HepG2 (cell line): ENCODE results near the gene SKIC2. TPM values are rescaled to one million over a fixed set of nuclear protein-coding genes. Genes with fewer than 3 reads are reported as not detected.
A peak's percentile ranks its signal among the peaks of the same experiment; 100 is the strongest.

Experiments
- CC2D1A ChIP-seq: sonication (generic); formaldehyde crosslinking; IDR thresholded peaks from 2 replicates; pipeline ENCODE4 v1.8.1; 2023; ENCODE audit warnings: mild to moderate bottlenecking, missing genetic modification reagents
- FOXK1 ChIP-seq: sonication (generic); formaldehyde crosslinking; IDR thresholded peaks from 2 replicates; pipeline ENCODE4 v1.4.0; 2020; ENCODE audit warnings: low read depth, missing genetic modification reagents, borderline replicate concordance
- MEF2D ChIP-seq: sonication (generic); formaldehyde crosslinking; IDR thresholded peaks from 2 replicates; pipeline ENCODE4 v1.5.1; 2020; ENCODE audit warnings: mild to moderate bottlenecking, missing genetic modification reagents
- PHB2 ChIP-seq: fragments of 450-650 bp; IDR thresholded peaks from 2 replicates; pipeline ENCODE4 v1.6.1; 2018; ENCODE audit not compliant: partially characterized antibody
- SALL2 ChIP-seq: sonication (generic); formaldehyde crosslinking; IDR thresholded peaks from 2 replicates; pipeline ENCODE4 v1.8.1; 2023; ENCODE audit warnings: mild to moderate bottlenecking, missing genetic modification reagents, inconsistent platforms
- SMAD1 ChIP-seq: sonication (generic); formaldehyde crosslinking; IDR thresholded peaks from 2 replicates; pipeline ENCODE4 v1.4.0; 2020; ENCODE audit warnings: missing genetic modification reagents, low read depth, mild to moderate bottlenecking, borderline replicate concordance
- THAP11 ChIP-seq: IDR thresholded peaks from 2 replicates; pipeline ENCODE4 v1.6.1; 2016; ENCODE audit warnings: missing biosample characterization, missing genetic modification reagents
- TP53 ChIP-seq: sonication (generic); formaldehyde crosslinking; conservative IDR thresholded peaks from 2 replicates; pipeline ENCODE4 v1.4.0; 2020; ENCODE audit warnings: missing genetic modification reagents
- ZKSCAN1 ChIP-seq: fragments of 150-350 bp; IDR thresholded peaks from 2 replicates; pipeline ENCODE4 v1.6.1; 2014; ENCODE audit warnings: low read length
- ZNF143 ChIP-seq: sonication (generic); formaldehyde crosslinking; IDR thresholded peaks from 2 replicates; pipeline ENCODE4 v1.4.0; 2020; ENCODE audit warnings: missing genetic modification reagents
- ZNF546 ChIP-seq: sonication (generic); formaldehyde crosslinking; conservative IDR thresholded peaks from 2 replicates; pipeline ENCODE4 v1.8.1; 2023; ENCODE audit warnings: mild to moderate bottlenecking, missing genetic modification reagents
- ZNF761 ChIP-seq: sonication (generic); formaldehyde crosslinking; conservative IDR thresholded peaks from 2 replicates; pipeline ENCODE4 v1.4.0; 2020; ENCODE audit warnings: mild to moderate bottlenecking, missing genetic modification reagents
- polyA plus RNA-seq, 8 experiments: library from polyadenylated mRNA; depleted of rRNA in 3 of 8; stranded (reverse) in 7 of 8; unstranded in 1 of 8; fragments of >200 nt; fragmentation: Illumina TruSeq in 4 of 8; extraction: Trizol in 4 of 8; gene quantifications; 2 replicates each; pipeline versions ENCODE4 v1.2.1 to v1.2.3, GENCODE V29; 2011 to 2016; ENCODE audit warnings: low read depth in 4 of 8, missing spikeins in 1 of 8, mixed read lengths in 1 of 8; ENCODE audit not compliant: insufficient read depth in 1 of 8
- total RNA-seq, 5 experiments: library from RNA; depleted of rRNA; stranded (reverse); fragments of >200 nt; fragmentation: Illumina TruSeq; extraction: Trizol; gene quantifications; 2 replicates each; pipeline ENCODE4 v1.2.3, GENCODE V29; 2016; ENCODE audit warnings: low read depth in 1 of 5
- TF ChIP-seq, protein P1 (sequence below): sonication (generic); formaldehyde crosslinking; IDR thresholded peaks from 2 replicates; pipeline ENCODE4 v1.4.0; 2020; ENCODE audit warnings: missing genetic modification reagents
- TF ChIP-seq, protein P2 (sequence below): sonication (generic); formaldehyde crosslinking; IDR thresholded peaks from 2 replicates; pipeline ENCODE4 v1.9.0; 2021; ENCODE audit warnings: missing genetic modification reagents, borderline replicate concordance
- TF ChIP-seq, protein P3 (sequence below): sonication (generic); formaldehyde crosslinking; IDR thresholded peaks from 2 replicates; pipeline ENCODE4 v1.4.0; 2020; ENCODE audit warnings: missing genetic modification reagents
- TF ChIP-seq, protein P4 (sequence below): sonication (generic); formaldehyde crosslinking; IDR thresholded peaks from 2 replicates; pipeline ENCODE4 v1.8.0; 2022; ENCODE audit warnings: missing genetic modification reagents, mild to moderate bottlenecking, inconsistent platforms, borderline replicate concordance

SKIC2 gene
- total and polyA plus RNA-seq, 2 of the 13 experiments (the other 11 are each of a cell fraction or from before 2014, with no cell fraction given): 67.1 to 68.4 TPM

DNA sequence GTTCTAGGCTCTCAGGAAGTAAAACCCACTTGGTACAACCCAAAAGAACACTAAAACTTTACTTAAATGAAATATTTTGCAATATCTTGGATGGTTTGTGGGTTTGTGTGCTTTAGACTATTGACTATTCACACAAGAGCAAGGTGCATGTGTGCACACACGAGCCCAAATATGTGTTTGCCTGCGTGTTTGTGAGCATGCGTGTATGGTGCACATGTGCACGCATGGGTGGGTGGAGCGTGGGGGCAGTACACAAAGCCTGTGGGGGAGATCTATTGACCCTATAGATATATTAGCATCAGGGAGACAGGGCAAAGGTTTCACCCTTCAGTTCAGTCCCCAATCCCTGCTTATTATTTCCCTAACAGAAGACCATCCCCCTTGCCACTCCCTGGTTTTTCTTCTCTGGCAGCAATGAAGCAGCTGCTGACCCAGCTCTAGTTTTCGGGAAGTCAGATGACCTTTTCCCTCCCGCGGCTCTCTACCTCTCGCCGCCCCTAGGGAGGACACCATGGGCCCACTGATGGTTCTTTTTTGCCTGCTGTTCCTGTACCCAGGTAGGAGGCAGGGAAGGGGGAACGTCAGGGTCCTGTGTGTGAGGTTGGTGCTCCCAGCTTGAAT lies 31.6 kb upstream of the SKIC2 start, which contains the start of gene C2 (continued):
- TF ChIP-seq, protein P1, sequence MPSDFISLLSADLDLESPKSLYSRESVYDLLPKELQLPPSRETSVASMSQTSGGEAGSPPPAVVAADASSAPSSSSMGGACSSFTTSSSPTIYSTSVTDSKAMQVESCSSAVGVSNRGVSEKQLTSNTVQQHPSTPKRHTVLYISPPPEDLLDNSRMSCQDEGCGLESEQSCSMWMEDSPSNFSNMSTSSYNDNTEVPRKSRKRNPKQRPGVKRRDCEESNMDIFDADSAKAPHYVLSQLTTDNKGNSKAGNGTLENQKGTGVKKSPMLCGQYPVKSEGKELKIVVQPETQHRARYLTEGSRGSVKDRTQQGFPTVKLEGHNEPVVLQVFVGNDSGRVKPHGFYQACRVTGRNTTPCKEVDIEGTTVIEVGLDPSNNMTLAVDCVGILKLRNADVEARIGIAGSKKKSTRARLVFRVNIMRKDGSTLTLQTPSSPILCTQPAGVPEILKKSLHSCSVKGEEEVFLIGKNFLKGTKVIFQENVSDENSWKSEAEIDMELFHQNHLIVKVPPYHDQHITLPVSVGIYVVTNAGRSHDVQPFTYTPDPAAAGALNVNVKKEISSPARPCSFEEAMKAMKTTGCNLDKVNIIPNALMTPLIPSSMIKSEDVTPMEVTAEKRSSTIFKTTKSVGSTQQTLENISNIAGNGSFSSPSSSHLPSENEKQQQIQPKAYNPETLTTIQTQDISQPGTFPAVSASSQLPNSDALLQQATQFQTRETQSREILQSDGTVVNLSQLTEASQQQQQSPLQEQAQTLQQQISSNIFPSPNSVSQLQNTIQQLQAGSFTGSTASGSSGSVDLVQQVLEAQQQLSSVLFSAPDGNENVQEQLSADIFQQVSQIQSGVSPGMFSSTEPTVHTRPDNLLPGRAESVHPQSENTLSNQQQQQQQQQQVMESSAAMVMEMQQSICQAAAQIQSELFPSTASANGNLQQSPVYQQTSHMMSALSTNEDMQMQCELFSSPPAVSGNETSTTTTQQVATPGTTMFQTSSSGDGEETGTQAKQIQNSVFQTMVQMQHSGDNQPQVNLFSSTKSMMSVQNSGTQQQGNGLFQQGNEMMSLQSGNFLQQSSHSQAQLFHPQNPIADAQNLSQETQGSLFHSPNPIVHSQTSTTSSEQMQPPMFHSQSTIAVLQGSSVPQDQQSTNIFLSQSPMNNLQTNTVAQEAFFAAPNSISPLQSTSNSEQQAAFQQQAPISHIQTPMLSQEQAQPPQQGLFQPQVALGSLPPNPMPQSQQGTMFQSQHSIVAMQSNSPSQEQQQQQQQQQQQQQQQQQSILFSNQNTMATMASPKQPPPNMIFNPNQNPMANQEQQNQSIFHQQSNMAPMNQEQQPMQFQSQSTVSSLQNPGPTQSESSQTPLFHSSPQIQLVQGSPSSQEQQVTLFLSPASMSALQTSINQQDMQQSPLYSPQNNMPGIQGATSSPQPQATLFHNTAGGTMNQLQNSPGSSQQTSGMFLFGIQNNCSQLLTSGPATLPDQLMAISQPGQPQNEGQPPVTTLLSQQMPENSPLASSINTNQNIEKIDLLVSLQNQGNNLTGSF: no peak
- no peak for TF ChIP-seq TP53
- TF ChIP-seq, protein P2, sequence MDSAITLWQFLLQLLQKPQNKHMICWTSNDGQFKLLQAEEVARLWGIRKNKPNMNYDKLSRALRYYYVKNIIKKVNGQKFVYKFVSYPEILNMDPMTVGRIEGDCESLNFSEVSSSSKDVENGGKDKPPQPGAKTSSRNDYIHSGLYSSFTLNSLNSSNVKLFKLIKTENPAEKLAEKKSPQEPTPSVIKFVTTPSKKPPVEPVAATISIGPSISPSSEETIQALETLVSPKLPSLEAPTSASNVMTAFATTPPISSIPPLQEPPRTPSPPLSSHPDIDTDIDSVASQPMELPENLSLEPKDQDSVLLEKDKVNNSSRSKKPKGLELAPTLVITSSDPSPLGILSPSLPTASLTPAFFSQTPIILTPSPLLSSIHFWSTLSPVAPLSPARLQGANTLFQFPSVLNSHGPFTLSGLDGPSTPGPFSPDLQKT: no peak
- no peak for TF ChIP-seq SMAD1
- TF ChIP-seq THAP11 (CRISPR knock-in tag): peak; percentile 86
- TF ChIP-seq, protein P3, sequence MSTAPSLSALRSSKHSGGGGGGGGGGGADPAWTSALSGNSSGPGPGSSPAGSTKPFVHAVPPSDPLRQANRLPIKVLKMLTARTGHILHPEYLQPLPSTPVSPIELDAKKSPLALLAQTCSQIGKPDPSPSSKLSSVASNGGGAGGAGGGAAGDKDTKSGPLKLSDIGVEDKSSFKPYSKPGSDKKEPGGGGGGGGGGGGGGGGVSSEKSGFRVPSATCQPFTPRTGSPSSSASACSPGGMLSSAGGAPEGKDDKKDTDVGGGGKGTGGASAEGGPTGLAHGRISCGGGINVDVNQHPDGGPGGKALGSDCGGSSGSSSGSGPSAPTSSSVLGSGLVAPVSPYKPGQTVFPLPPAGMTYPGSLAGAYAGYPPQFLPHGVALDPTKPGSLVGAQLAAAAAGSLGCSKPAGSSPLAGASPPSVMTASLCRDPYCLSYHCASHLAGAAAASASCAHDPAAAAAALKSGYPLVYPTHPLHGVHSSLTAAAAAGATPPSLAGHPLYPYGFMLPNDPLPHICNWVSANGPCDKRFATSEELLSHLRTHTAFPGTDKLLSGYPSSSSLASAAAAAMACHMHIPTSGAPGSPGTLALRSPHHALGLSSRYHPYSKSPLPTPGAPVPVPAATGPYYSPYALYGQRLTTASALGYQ (CRISPR knock-in tag): peak; percentile 85
- TF ChIP-seq SALL2: no peak; the same call in 1 of the 2 replicates
- TF ChIP-seq FOXK1 (CRISPR knock-in tag): peak; percentile 94; the same call in 1 of the 2 replicates
- peak; percentile 21; the same call in 1 of the 2 replicates for TF ChIP-seq ZNF143 (CRISPR knock-in tag)
- TF ChIP-seq PHB2: no peak
- TF ChIP-seq, protein P4, sequence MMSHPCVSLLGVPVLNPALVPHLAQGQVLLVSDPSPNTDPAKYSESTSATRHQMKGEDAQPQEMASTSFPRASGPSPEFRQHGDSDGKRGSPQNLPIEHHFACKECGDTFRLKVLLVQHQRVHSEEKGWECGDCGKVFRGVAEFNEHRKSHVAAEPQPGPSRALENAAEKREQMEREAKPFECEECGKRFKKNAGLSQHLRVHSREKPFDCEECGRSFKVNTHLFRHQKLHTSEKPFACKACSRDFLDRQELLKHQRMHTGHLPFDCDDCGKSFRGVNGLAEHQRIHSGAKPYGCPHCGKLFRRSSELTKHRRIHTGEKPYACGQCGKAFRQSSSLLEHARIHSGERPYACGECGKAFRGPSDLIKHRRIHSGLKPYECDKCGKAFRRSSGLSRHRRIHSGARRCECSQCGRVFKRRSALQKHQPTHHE (CRISPR knock-in tag): no peak
- peak; percentile 86 for TF ChIP-seq MEF2D (CRISPR knock-in tag)
- TF ChIP-seq ZNF761: no peak
- TF ChIP-seq ZKSCAN1: no peak
- peak; percentile 80; the same call in 1 of the 2 replicates for TF ChIP-seq CC2D1A
- peak; percentile 27; the same call in 1 of the 2 replicates for TF ChIP-seq ZNF546 (CRISPR knock-in tag)
